H1 (cell line): Measurements from ENCODE around the gene BRSK2. TPM values are rescaled to one million over a fixed set of nuclear protein-coding genes. Genes with fewer than 3 reads are reported as not detected.
A peak's percentile ranks its signal among the peaks of the same experiment; 100 is the strongest.

Experiments used
- CTCF ChIA-PET: fragments of 300-600 bp; sonication (Branson Sonifier 250); formaldehyde crosslinking; loops from one replicate; lab custom pipeline; 2021; ENCODE audit not compliant: partially characterized antibody; lab: Charles Lee
- POLR2A ChIA-PET: fragments of 300-600 bp; sonication (Branson Sonifier 250); formaldehyde crosslinking; loops from one replicate; lab custom pipeline; 2021; ENCODE audit warnings: inconsistent platforms; ENCODE audit not compliant: partially characterized antibody; lab: Charles Lee
- DNase-seq, 2 experiments: peaks; one replicate each; pipeline versions ENCODE4 v3.0.0 to v3.0.0-alpha.2; 2010 to 2022; ENCODE audit warnings: low spot score in 2 of 2, low read depth in 1 of 2, mixed read lengths in 1 of 2
- FAIRE-seq: peaks from 2 replicates; lab custom pipeline; 2011; peaks lifted over from hg19 to GRCh38; lab: Jason Lieb, UNC
- H2AFZ ChIP-seq: 2 replicates; pipeline ENCODE4 v1.8.1; 2012; ENCODE audit warnings: low read length, inconsistent platforms
- H2AK5ac ChIP-seq: 2 replicates; pipeline ENCODE4 v1.6.1; 2013; ENCODE audit warnings: low read depth, low read length
- H2BK120ac ChIP-seq: replicated peaks from 2 replicates; pipeline ENCODE3; 2013; ENCODE audit warnings: low read depth, low read length, inconsistent platforms
- H2BK12ac ChIP-seq: 2 replicates; pipeline ENCODE4 v1.6.1; 2013; ENCODE audit warnings: low read depth, low read length
- H2BK15ac ChIP-seq: 2 replicates; pipeline ENCODE4 v1.6.1; 2013; ENCODE audit warnings: low read length
- H2BK20ac ChIP-seq: 2 replicates; pipeline ENCODE4 v1.6.1; 2013; ENCODE audit warnings: low read length
- H2BK5ac ChIP-seq: 2 replicates; pipeline ENCODE4 v1.6.1; 2013; ENCODE audit warnings: low read depth, low read length
- H3K14ac ChIP-seq: 2 replicates; pipeline ENCODE4 v1.6.1; 2013; ENCODE audit warnings: inconsistent platforms; ENCODE audit not compliant: insufficient read length
- H3K18ac ChIP-seq: 2 replicates; pipeline ENCODE4 v1.6.1; 2013; ENCODE audit warnings: low read length; ENCODE audit errors: extremely low read depth
- H3K23ac ChIP-seq: 2 replicates; pipeline ENCODE4 v1.6.1; 2013; ENCODE audit warnings: inconsistent platforms; ENCODE audit not compliant: insufficient read length
- H3K23me2 ChIP-seq: 2 replicates; pipeline ENCODE4 v1.6.1; 2013; ENCODE audit warnings: low read depth, low read length
- H3K27ac ChIP-seq: 2 replicates; pipeline ENCODE4 v1.6.1; 2011; ENCODE audit warnings: low read depth, low read length, inconsistent platforms
- H3K27me3 ChIP-seq, 4 experiments: replicated peaks in 1 of 4; 1 replicate in 1 of 4; 2 replicates in 3 of 4; pipeline versions ENCODE4 v1.6.1 to v1.8.1; 2011 to 2013; ENCODE audit warnings: low read length in 3 of 4, mild to moderate bottlenecking in 3 of 4, inconsistent platforms in 2 of 4, mixed read lengths in 2 of 4, moderate library complexity in 1 of 4; ENCODE audit not compliant: control insufficient read depth in 3 of 4, insufficient read depth in 3 of 4; ENCODE audit errors: extremely low read depth in 1 of 4
- H3K36me3 ChIP-seq, 4 experiments: 2 replicates each; pipeline versions ENCODE4 v1.6.1 to v1.8.1; 2011 to 2013; ENCODE audit warnings: mild to moderate bottlenecking in 4 of 4, low read length in 3 of 4, moderate library complexity in 2 of 4, control low read depth in 1 of 4, inconsistent platforms in 1 of 4; ENCODE audit not compliant: insufficient read depth in 4 of 4, control insufficient read depth in 2 of 4
- H3K4ac ChIP-seq: replicated peaks from 2 replicates; pipeline ENCODE3; 2013; ENCODE audit warnings: low read length, low read depth, mixed read lengths, inconsistent platforms; ENCODE audit not compliant: insufficient read length
- H3K4me1 ChIP-seq, 4 experiments: replicated peaks in 1 of 4; 1 replicate in 1 of 4; 2 replicates in 3 of 4; pipeline versions ENCODE4 v1.6.1 to v1.8.1; 2011 to 2013; ENCODE audit warnings: low read length in 3 of 4, inconsistent platforms in 2 of 4, mixed read lengths in 1 of 4; ENCODE audit not compliant: insufficient read depth in 4 of 4, control insufficient read depth in 3 of 4
- H3K4me2 ChIP-seq, 2 experiments: 2 replicates each; pipeline versions ENCODE4 v1.6.1 to v1.8.1; 2011 to 2013; ENCODE audit warnings: low read depth in 2 of 2, low read length in 2 of 2, control low read depth in 1 of 2, inconsistent platforms in 1 of 2, mild to moderate bottlenecking in 1 of 2; ENCODE audit not compliant: insufficient read depth in 1 of 2
- H3K4me3 ChIP-seq, 4 experiments: fragments of 200-600, 300-600 bp in 1 of 4; sonication (generic), shearing (Covaris generic), sonication (Bioruptor Twin) in 1 of 4; 2 replicates each; pipeline versions ENCODE4 v1.5.1 to v1.8.1; 2011 to 2016; ENCODE audit warnings: low read length in 4 of 4, low read depth in 3 of 4, control low read depth in 2 of 4, inconsistent platforms in 2 of 4, mild to moderate bottlenecking in 2 of 4, mixed read lengths in 1 of 4, moderate library complexity in 1 of 4; ENCODE audit not compliant: insufficient read depth in 2 of 4; ENCODE audit errors: extremely low read depth in 1 of 4
- H3K56ac ChIP-seq: replicated peaks from 2 replicates; pipeline ENCODE3; 2013; ENCODE audit warnings: low read depth, mild to moderate bottlenecking, mixed read lengths, low read length, inconsistent platforms; ENCODE audit not compliant: insufficient read length
- H3K79me1 ChIP-seq: 2 replicates; pipeline ENCODE4 v1.6.1; 2013; ENCODE audit warnings: low read depth, low read length, control low read depth
- H3K79me2 ChIP-seq, 2 experiments: 2 replicates each; pipeline versions ENCODE4 v1.6.1 to v1.8.1; 2012 to 2013; ENCODE audit warnings: low read length in 2 of 2, mild to moderate bottlenecking in 2 of 2, inconsistent platforms in 1 of 2; ENCODE audit not compliant: insufficient read depth in 2 of 2, control insufficient read depth in 1 of 2
- H3K9ac ChIP-seq, 4 experiments: replicated peaks in 1 of 4; 1 replicate in 1 of 4; 2 replicates in 3 of 4; pipeline versions ENCODE4 v1.6.1 to v1.8.1; 2011 to 2013; ENCODE audit warnings: low read depth in 3 of 4, low read length in 3 of 4, control low read depth in 2 of 4, mild to moderate bottlenecking in 2 of 4, moderate library complexity in 2 of 4, inconsistent platforms in 1 of 4; ENCODE audit errors: extremely low read depth in 1 of 4
- H3K9me3 ChIP-seq, 2 experiments: 2 replicates each; pipeline versions ENCODE4 v1.6.1 to v1.8.1; 2012 to 2013; ENCODE audit warnings: mild to moderate bottlenecking in 2 of 2, moderate library complexity in 2 of 2, control low read depth in 1 of 2, inconsistent platforms in 1 of 2, low read depth in 1 of 2, low read length in 1 of 2, mixed read lengths in 1 of 2; ENCODE audit not compliant: insufficient read depth in 2 of 2
- H4K20me1 ChIP-seq, 2 experiments: replicated peaks in 1 of 2; 2 replicates each; pipeline versions ENCODE3 to v1.8.1; 2011 to 2013; ENCODE audit warnings: inconsistent platforms in 2 of 2, low read length in 2 of 2, mild to moderate bottlenecking in 1 of 2; ENCODE audit not compliant: insufficient read depth in 2 of 2, control insufficient read depth in 1 of 2
- H4K5ac ChIP-seq: 2 replicates; pipeline ENCODE4 v1.6.1; 2013; ENCODE audit warnings: low read length, low read depth, mixed read lengths, inconsistent platforms; ENCODE audit not compliant: insufficient read length
- H4K8ac ChIP-seq: 2 replicates; pipeline ENCODE4 v1.8.0; 2013; ENCODE audit warnings: mild to moderate bottlenecking, moderate library complexity, low read length, inconsistent platforms; ENCODE audit not compliant: insufficient read depth; ENCODE audit errors: extremely low read depth
- H4K91ac ChIP-seq: replicated peaks from 2 replicates; pipeline ENCODE3; 2013; ENCODE audit warnings: low read length, mixed read lengths, inconsistent platforms; ENCODE audit not compliant: insufficient read length
- ATF3 ChIP-seq: IDR thresholded peaks from 2 replicates; pipeline ENCODE4 v1.6.1; 2011; ENCODE audit warnings: low read depth, mild to moderate bottlenecking, low read length; ENCODE audit not compliant: insufficient read depth
- BRCA1 ChIP-seq: IDR thresholded peaks from 2 replicates; pipeline ENCODE4 v1.6.1; 2012; ENCODE audit warnings: low read depth, low read length, improper control_type of control experiment
- CEBPB ChIP-seq: IDR thresholded peaks from 2 replicates; pipeline ENCODE4 v1.6.1; 2012; ENCODE audit warnings: low read depth, low read length
- JUN ChIP-seq: IDR thresholded peaks from 2 replicates; pipeline ENCODE4 v1.6.1; 2011; ENCODE audit warnings: low read depth, mild to moderate bottlenecking, improper control_type of control experiment, low read length
- KDM1A ChIP-seq: fragments of 200-600, 300-600 bp; sonication (generic); IDR thresholded peaks from 2 replicates; pipeline ENCODE4 v1.7.1; 2016; ENCODE audit warnings: mild to moderate bottlenecking, low read length, borderline replicate concordance
- SIRT6 ChIP-seq: IDR thresholded peaks from one replicate; pipeline ENCODE4 v1.7.1; 2012; ENCODE audit warnings: low read length, inconsistent platforms
- SRF ChIP-seq: IDR thresholded peaks from 2 replicates; pipeline ENCODE4 v1.6.1; 2011; ENCODE audit warnings: mild to moderate bottlenecking, low read depth, low read length, moderate library complexity
- TAF7 ChIP-seq: optimal IDR thresholded peaks from 2 replicates; pipeline ENCODE3; 2011; ENCODE audit warnings: low read depth, mild to moderate bottlenecking, inconsistent platforms, low read length, moderate library complexity, borderline replicate concordance
- TEAD4 ChIP-seq: IDR thresholded peaks from 2 replicates; pipeline ENCODE4 v1.6.1; 2012; ENCODE audit warnings: low read depth, low read length, inconsistent platforms, mixed read lengths
- ZNF274 ChIP-seq: IDR thresholded peaks from 2 replicates; pipeline ENCODE4 v1.7.0; 2012; ENCODE audit warnings: low read length, borderline replicate concordance; ENCODE audit errors: extremely low read depth
- WGBS, 2 experiments: shearing (Covaris generic) in 1 of 2; methylation state at CpG; one replicate each; pipeline versions ENCODE4 v1.1.6 to v1.1.7; 2013 to 2015; ENCODE audit warnings: low lambda C conversion rate in 2 of 2, mixed read lengths in 2 of 2, inconsistent platforms in 1 of 2, low coverage in 1 of 2, missing lambda C conversion rate in 1 of 2; ENCODE audit not compliant: insufficient replicate concordance in 2 of 2, insufficient coverage in 1 of 2, insufficient read length in 1 of 2; ENCODE audit errors: extremely low coverage in 1 of 2, missing lambda C conversion rate in 1 of 2; 5-methylcytosine and 5-hydroxymethylcytosine counted together
- polyA plus RNA-seq, 7 experiments: library from polyadenylated mRNA; depleted of rRNA in 3 of 7; stranded (reverse) in 5 of 7; unstranded in 2 of 7; fragments of >200 nt in 5 of 7; fragments of 200-250 nt in 2 of 7; gene quantifications; 1 replicate in 5 of 7; 2 replicates in 1 of 7; 4 replicates in 1 of 7; pipeline versions ENCODE4 v1.2.1 to v1.2.3, GENCODE V29; 2011 to 2013; ENCODE audit warnings: missing spikeins in 2 of 7, mixed read lengths in 2 of 7
- total RNA-seq: library from RNA; stranded (reverse); fragmentation: NEBNext Ultra II Directional; extraction: Animal tissue kit (Norgen Biotek cat#: 25700); gene quantifications from 2 replicates; pipeline ENCODE4 v1.2.1, GENCODE V29; 2021
- TF ChIP-seq, protein P1 (sequence below), 3 experiments: IDR thresholded peaks; 1 replicate in 2 of 3; 2 replicates in 1 of 3; pipeline versions ENCODE4 v1.5.1 to v1.6.1; 2011; ENCODE audit warnings: low read length in 3 of 3, mild to moderate bottlenecking in 3 of 3, inconsistent platforms in 2 of 3, low read depth in 1 of 3, moderate library complexity in 1 of 3; ENCODE audit not compliant: insufficient read depth in 1 of 3; ENCODE audit errors: control extremely low read depth in 1 of 3

The BRSK2 gene
- total and polyA plus RNA-seq, 2 of the 8 experiments (the other 6 are each of a cell fraction or from before 2014, with no cell fraction given) = 17.3 to 27.1 TPM

- peaks cover 0 to 6% (median 0%) of the 10 kb centered on the region in 4 experiments; a peak in 2 of 8 replicates for H3K36me3 ChIP-seq
- WGBS, 2 experiments = 91% methylated on average over 9 of the region's 9 CpGs; no CpG with 5 or more reads in 1 of the 2 experiments
- ChIA-PET CTCF (interaction anchor here (0.7 to 5.2 kb wide), 6 partner anchors 11 to 165 kb away, joined by 3 to 34 read pairs (median 3); no protein-coding TSS in a partner anchor), POLR2A (interaction anchor here (1.1 to 1.8 kb wide), 3 partner anchors 12 to 70 kb away, joined by 3 to 7 read pairs (median 3); no protein-coding TSS in a partner anchor)
- H4K91ac ChIP-seq = no peak overlapping the region
- no peak overlapping the region for H2BK15ac ChIP-seq
- H3K27ac ChIP-seq = no peak overlapping the region
- H3K14ac ChIP-seq = no peak overlapping the region
- FAIRE-seq (no peak), DNase-seq (no peak)
- no peak overlapping the region for H3K4ac ChIP-seq
- no peak overlapping the region for H3K4me3 ChIP-seq
- no peak overlapping the region for H4K5ac ChIP-seq
- no peak overlapping the region for H2AK5ac ChIP-seq
- no peak overlapping the region for H2BK5ac ChIP-seq
- no peaks in the 10 kb centered on the region; a peak in 1 of 7 replicates for H3K4me1 ChIP-seq
- H3K23ac ChIP-seq = no peak overlapping the region
- peaks cover 0 to 6% of the 10 kb centered on the region in 2 experiments; a peak in 1 of 4 replicates for H3K9me3 ChIP-seq
- H3K27me3 ChIP-seq = no peaks in the 10 kb centered on the region
- H3K56ac ChIP-seq = no peak overlapping the region
- no peak overlapping the region for H3K4me2 ChIP-seq
- H2BK12ac ChIP-seq = no peak overlapping the region
- H3K23me2 ChIP-seq = no peaks in the 10 kb centered on the region; the same call in 1 of the 2 replicates
- peaks cover 0 to 3% of the 10 kb centered on the region in 2 experiments for H4K20me1 ChIP-seq
- H3K9ac ChIP-seq = no peak overlapping the region
- H2BK120ac ChIP-seq = no peak overlapping the region
- TF ChIP-seq BRCA1 (no peak), SRF (no peak), JUN (no peak), ZNF274 (no peak), TEAD4 (no peak), KDM1A (no peak), SIRT6 (no peak), CEBPB (no peak), ATF3 (no peak), TAF7 (no peak)
- TF ChIP-seq, protein P1, sequence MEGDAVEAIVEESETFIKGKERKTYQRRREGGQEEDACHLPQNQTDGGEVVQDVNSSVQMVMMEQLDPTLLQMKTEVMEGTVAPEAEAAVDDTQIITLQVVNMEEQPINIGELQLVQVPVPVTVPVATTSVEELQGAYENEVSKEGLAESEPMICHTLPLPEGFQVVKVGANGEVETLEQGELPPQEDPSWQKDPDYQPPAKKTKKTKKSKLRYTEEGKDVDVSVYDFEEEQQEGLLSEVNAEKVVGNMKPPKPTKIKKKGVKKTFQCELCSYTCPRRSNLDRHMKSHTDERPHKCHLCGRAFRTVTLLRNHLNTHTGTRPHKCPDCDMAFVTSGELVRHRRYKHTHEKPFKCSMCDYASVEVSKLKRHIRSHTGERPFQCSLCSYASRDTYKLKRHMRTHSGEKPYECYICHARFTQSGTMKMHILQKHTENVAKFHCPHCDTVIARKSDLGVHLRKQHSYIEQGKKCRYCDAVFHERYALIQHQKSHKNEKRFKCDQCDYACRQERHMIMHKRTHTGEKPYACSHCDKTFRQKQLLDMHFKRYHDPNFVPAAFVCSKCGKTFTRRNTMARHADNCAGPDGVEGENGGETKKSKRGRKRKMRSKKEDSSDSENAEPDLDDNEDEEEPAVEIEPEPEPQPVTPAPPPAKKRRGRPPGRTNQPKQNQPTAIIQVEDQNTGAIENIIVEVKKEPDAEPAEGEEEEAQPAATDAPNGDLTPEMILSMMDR (IDR thresholded peaks at IDR 0.05; ENCODE audit: control extremely low read depth in 1 of 3, insufficient read depth in 1 of 3, low read depth in 1 of 3, low read length in 3 of 3) = no peak
- H3K79me2 ChIP-seq = no peaks in the 10 kb centered on the region
- H3K79me1 ChIP-seq = no peaks in the 10 kb centered on the region
- no peak overlapping the region for H2BK20ac ChIP-seq
- H4K8ac ChIP-seq = 0 out of 2 replicates have a peak overlapping the region, but pooled peaks have one; percentile 23
- H2AFZ ChIP-seq = no peak overlapping the region
- H3K18ac ChIP-seq = no peak overlapping the region
Observed at GRCh38 chr11:1467270-1467669, 77.5 kb downstream of the BRSK2 start.
